Fibroblast of lung (primary cell): ENCODE measurements around the gene NHSL1. TPM values are rescaled to one million over a fixed set of nuclear protein-coding genes. Genes with fewer than 3 reads are reported as not detected.

Source experiments
- DNase-seq, 2 donors: peaks; one replicate each; pipeline versions ENCODE4 v3.0.0 to v3.0.0-alpha.2; 2010; ENCODE audit warnings: low read depth in 2 of 2
- H2AFZ ChIP-seq: 2 replicates; pipeline ENCODE4 v1.5.1; 2012; ENCODE audit warnings: low read length, control low read depth, inconsistent platforms
- H3K27ac ChIP-seq: 2 replicates; pipeline ENCODE4 v1.5.1; 2011; ENCODE audit warnings: low read length, control low read depth; ENCODE audit not compliant: insufficient read depth
- H3K27me3 ChIP-seq: 2 replicates; pipeline ENCODE4 v1.5.1; 2011; ENCODE audit warnings: mild to moderate bottlenecking, low read length; ENCODE audit not compliant: control insufficient read depth, insufficient read depth
- H3K36me3 ChIP-seq: 2 replicates; pipeline ENCODE4 v1.5.1; 2011; ENCODE audit warnings: low read length; ENCODE audit not compliant: control insufficient read depth, insufficient read depth
- H3K4me1 ChIP-seq: 2 replicates; pipeline ENCODE4 v1.5.1; 2011; ENCODE audit warnings: low read length; ENCODE audit not compliant: control insufficient read depth, insufficient read depth; ENCODE audit errors: extremely low read depth
- H3K4me2 ChIP-seq: 2 replicates; pipeline ENCODE4 v1.5.1; 2011; ENCODE audit warnings: low read length, control low read depth; ENCODE audit not compliant: insufficient read depth; ENCODE audit errors: extremely low read depth
- H3K4me3 ChIP-seq, 4 experiments: fragments of 200-600 bp in 1 of 4; sonication (generic) in 1 of 4; replicated peaks in 1 of 4; 2 replicates each; pipeline ENCODE4 v1.5.1; 2011 to 2016; ENCODE audit warnings: low read length in 4 of 4, low read depth in 3 of 4, mild to moderate bottlenecking in 3 of 4, control low read depth in 2 of 4, inconsistent platforms in 1 of 4, mixed read lengths in 1 of 4; ENCODE audit not compliant: insufficient read depth in 1 of 4; ENCODE audit errors: control extremely low read depth in 1 of 4
- H3K79me2 ChIP-seq: 2 replicates; pipeline ENCODE4 v1.5.1; 2012; ENCODE audit warnings: mild to moderate bottlenecking, low read length, inconsistent platforms; ENCODE audit not compliant: control insufficient read depth, insufficient read depth
- H3K9ac ChIP-seq: 2 replicates; pipeline ENCODE4 v1.5.1; 2011; ENCODE audit warnings: mild to moderate bottlenecking, low read length, control low read depth; ENCODE audit not compliant: insufficient read depth
- H3K9me3 ChIP-seq: 2 replicates; pipeline ENCODE4 v1.5.1; 2012; ENCODE audit warnings: low read depth, low read length; ENCODE audit not compliant: control insufficient read depth, insufficient read depth
- H4K20me1 ChIP-seq: 2 replicates; pipeline ENCODE4 v1.5.1; 2011; ENCODE audit warnings: low read length; ENCODE audit not compliant: control insufficient read depth, insufficient read depth; ENCODE audit errors: extremely low read depth
- EZH2 ChIP-seq: IDR thresholded peaks from 2 replicates; pipeline ENCODE4 v1.5.1; 2012; ENCODE audit warnings: low read length, control low read depth, mild to moderate bottlenecking; ENCODE audit errors: missing control alignments
- polyA plus RNA-seq, 2 donors: library from polyadenylated mRNA; depleted of rRNA in 1 of 2; stranded (reverse) in 1 of 2; unstranded in 1 of 2; fragments of >200 nt; gene quantifications; 2 replicates each; pipeline ENCODE4 v1.2.1, GENCODE V29; 2011 to 2012; ENCODE audit warnings: missing spikeins in 1 of 2
- total RNA-seq: library from RNA; depleted of rRNA; stranded (reverse); fragments of >200 nt; gene quantifications from 2 replicates; pipeline ENCODE4 v1.2.1, GENCODE V29; 2014
- TF ChIP-seq, protein P1 (sequence below), 2 donors: IDR thresholded peaks in 1 of 2; conservative IDR thresholded peaks in 1 of 2; 1 replicate in 1 of 2; 2 replicates in 1 of 2; pipeline ENCODE4 v1.5.1; 2011 to 2012; ENCODE audit warnings: low read length in 2 of 2, control low read depth in 1 of 2, inconsistent platforms in 1 of 2, low read depth in 1 of 2, mild to moderate bottlenecking in 1 of 2

The NHSL1 gene
- total and polyA plus RNA-seq, 2 donors (not counting 1 experiment from before 2014, with no cell fraction given) = 9.5 to 10.6 TPM

DNA sequence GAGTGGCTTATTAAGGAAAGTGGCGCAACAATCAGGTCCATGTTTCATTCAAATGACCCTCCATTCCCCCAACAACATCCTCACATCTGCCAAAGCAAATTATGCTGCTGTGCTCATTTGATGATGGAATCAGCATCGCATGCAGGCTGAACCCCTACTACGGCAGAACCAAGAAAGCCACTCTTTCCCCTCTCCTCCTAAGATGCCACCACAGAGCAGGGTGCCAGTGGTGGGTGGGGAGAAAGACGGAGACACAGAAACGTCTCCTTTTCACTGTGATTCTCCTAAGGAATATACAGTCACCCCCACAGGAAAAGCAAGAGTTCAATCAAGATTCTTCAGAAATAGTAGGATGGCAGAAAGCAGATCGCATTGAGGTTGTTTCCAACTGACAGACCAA is 78.2 kb downstream of the NHSL1 start:
- Histone ChIP-seq H3K9ac (no peak overlapping the region), H3K4me2 (no peak overlapping the region), H2AFZ (no peak overlapping the region), H3K4me3 (no peak overlapping the region), H3K4me1 (no peaks in the 10 kb centered on the region), H4K20me1 (no peaks in the 10 kb centered on the region), H3K79me2 (no peaks in the 10 kb centered on the region), H3K27ac (no peak overlapping the region), H3K36me3 (peaks cover 5% of the 10 kb centered on the region), H3K27me3 (no peaks in the 10 kb centered on the region), H3K9me3 (no peaks in the 10 kb centered on the region)
- TF ChIP-seq, protein P1, sequence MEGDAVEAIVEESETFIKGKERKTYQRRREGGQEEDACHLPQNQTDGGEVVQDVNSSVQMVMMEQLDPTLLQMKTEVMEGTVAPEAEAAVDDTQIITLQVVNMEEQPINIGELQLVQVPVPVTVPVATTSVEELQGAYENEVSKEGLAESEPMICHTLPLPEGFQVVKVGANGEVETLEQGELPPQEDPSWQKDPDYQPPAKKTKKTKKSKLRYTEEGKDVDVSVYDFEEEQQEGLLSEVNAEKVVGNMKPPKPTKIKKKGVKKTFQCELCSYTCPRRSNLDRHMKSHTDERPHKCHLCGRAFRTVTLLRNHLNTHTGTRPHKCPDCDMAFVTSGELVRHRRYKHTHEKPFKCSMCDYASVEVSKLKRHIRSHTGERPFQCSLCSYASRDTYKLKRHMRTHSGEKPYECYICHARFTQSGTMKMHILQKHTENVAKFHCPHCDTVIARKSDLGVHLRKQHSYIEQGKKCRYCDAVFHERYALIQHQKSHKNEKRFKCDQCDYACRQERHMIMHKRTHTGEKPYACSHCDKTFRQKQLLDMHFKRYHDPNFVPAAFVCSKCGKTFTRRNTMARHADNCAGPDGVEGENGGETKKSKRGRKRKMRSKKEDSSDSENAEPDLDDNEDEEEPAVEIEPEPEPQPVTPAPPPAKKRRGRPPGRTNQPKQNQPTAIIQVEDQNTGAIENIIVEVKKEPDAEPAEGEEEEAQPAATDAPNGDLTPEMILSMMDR (conservative IDR thresholded peaks at IDR 0.05 in 1 of 2, IDR thresholded peaks at IDR 0.05 in 1 of 2; ENCODE audit: low read depth in 1 of 2, low read length in 2 of 2) = no peak
- no peak for TF ChIP-seq EZH2
- no peak for DNase-seq

GRCh38 chr6:138420356-138420755 is 78.9 kb downstream of the NHSL1 start:
- H3K4me2 ChIP-seq = no peak overlapping the region
- no peaks in the 10 kb centered on the region for H3K4me1 ChIP-seq
- H3K79me2 ChIP-seq = no peaks in the 10 kb centered on the region
- no peak overlapping the region for H3K9ac ChIP-seq
- no peak overlapping the region for H3K4me3 ChIP-seq
- no peaks in the 10 kb centered on the region for H4K20me1 ChIP-seq
- no peaks in the 10 kb centered on the region for H3K9me3 ChIP-seq
- no peak overlapping the region for H2AFZ ChIP-seq
- no peak for TF ChIP-seq EZH2
- TF ChIP-seq, protein P1 (conservative IDR thresholded peaks at IDR 0.05 in 1 of 2, IDR thresholded peaks at IDR 0.05 in 1 of 2; ENCODE audit: low read depth in 1 of 2, low read length in 2 of 2) = no peak
- no peaks in the 10 kb centered on the region for H3K27me3 ChIP-seq
- H3K27ac ChIP-seq = no peak overlapping the region
- no peak for DNase-seq
- peaks cover 5% of the 10 kb centered on the region for H3K36me3 ChIP-seq

DNA sequence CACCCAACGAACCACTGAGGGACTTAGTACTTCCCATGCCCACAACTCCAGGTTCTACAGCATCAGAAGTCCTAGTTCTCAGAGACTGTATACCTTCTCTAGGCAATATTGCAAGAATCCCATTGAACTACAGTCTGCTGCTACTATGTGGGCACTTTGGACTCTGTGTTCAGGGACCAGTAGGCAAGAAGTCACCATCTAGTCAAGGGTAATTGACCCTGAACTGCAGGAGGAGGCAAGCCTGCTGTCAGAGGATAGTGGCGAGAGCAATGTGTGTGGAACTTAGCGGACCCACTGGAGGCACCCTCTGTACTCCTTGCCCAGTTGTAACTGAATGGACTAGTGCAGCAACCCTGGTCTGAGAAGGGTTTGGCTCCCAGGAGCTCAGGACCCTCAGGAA is 79.5 kb downstream of the NHSL1 start:
- no peaks in the 10 kb centered on the region for H4K20me1 ChIP-seq
- no peak for TF ChIP-seq EZH2
- TF ChIP-seq, protein P1 (conservative IDR thresholded peaks at IDR 0.05 in 1 of 2, IDR thresholded peaks at IDR 0.05 in 1 of 2; ENCODE audit: low read depth in 1 of 2, low read length in 2 of 2) = no peak

More for the DNA sequence above, 79.5 kb downstream of the NHSL1 start:
- Histone ChIP-seq H2AFZ (no peak overlapping the region), H3K9me3 (no peaks in the 10 kb centered on the region), H3K79me2 (no peaks in the 10 kb centered on the region), H3K27me3 (no peaks in the 10 kb centered on the region), H3K27ac (no peak overlapping the region), H3K4me2 (no peak overlapping the region), H3K4me1 (no peaks in the 10 kb centered on the region), H3K36me3 (peaks cover 5% of the 10 kb centered on the region), H3K4me3 (no peak overlapping the region), H3K9ac (no peak overlapping the region)
- DNase-seq = no peak
